Measurements from ENCODE around the gene KRT75.

Gene KRT75

DNA sequence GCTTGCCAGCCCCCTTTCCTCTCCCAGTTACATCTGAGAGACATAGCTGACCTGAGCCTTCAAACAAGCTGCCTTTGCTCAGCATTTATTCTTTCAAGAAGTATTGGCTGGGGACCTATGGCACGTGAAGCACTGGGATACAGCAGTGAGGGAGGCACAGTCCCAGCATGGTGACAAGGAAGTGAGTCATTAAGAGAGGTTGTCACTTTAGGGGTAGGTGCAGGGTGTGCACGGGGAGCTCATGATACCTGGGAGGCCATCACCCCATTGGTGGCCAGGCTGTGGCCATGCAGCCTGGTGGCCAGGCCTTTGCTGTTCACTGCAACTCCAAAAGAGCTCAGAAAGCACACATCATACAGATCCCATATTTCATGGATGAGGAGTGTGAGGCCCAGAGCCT lies 5.7 kb upstream of the KRT75 start:
- no peak for DNase-seq (ENCODE audit: low spot score)

DNA sequence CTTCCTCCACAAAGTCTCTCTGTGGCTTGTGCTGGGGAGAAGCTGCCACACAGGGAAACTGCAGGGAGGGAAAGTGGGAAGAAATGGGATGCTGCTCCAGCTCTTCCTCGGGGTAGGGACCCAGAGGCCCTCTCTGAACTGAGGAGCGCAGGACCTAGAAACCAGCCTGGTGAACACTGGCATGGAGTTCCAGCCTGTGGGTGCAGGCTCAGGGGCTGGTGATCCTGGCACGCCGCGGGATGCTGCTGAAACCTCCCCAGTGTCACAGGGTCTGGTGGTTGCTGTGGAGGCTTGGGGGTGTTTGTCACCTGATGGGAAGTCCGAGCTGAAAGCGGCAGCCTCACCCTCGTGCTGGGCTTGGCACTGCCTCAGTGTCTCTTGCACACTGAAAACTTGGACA lies 5.2 kb upstream of the KRT75 start:
- DNase-seq (ENCODE audit: low spot score) = no peak

DNA sequence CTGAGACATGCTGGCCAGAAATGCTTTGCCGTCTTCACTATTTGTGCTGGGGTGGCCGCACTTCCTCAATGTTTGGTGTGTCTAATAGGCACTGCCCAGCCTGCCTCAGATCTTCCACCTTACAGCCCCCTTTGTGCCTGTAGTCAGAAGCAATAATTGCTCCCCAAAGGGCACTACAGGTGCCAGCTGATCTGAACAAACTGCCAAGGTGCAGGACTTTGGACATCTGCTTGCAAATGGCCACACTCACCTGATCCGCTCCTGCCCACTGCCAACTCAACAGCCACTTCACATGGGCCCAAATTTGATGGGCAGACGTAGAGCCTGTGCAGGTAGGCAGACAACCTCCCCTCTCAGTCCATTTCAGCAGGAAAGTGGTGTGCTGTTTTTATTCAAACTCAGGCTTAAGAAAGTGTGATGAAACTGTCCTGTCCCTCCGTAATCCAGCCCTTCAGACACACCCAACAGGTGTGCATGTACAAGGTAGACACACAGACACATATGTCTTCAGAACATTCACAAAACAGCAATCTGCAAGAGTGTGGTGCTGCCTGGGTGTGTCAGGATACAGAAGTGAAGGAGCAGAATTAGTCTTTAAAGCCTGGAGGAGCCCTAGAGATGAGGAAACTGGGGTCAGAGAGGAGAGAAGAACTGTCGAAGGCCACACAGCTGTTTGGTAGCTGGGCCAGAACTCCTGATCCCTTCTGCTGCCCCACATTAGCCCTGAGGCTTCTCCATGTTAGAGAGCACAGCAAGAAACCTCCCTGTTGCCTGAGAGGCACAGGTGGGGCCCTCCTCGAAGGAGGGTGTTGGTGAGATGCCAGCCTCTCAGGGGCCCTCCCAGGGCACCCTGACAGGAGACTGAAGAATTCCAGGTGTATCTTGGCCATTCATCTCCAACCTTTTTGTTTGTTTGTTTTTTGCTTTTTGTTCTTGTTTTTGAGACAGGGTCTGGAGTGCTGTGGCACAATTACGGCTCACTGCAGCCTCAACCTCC lies 4.4 kb upstream of the KRT75 start:
- DNase-seq (ENCODE audit: low spot score) = no peak

DNA sequence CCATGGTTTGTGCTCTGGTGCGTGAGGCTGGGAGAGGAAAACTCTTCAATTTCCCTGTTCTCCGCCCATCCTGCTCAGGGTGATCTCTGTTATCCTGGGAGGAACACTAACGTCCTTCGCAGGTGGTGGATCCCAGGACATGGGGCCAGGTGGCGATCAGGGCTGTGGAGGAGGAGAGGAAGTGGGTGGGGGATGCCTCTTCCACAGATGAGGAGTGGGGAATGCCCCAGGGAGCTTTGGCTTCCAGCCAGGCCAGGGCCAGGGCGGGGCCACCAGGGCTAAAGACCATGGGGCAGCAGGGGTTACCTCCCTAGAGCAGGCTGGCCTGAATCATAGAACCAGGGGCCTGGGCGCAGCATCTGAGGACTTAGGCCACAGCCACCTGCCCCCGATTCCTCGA lies 3.3 kb upstream of the KRT75 start:
- DNase-seq (ENCODE audit: low spot score) = no peak

DNA sequence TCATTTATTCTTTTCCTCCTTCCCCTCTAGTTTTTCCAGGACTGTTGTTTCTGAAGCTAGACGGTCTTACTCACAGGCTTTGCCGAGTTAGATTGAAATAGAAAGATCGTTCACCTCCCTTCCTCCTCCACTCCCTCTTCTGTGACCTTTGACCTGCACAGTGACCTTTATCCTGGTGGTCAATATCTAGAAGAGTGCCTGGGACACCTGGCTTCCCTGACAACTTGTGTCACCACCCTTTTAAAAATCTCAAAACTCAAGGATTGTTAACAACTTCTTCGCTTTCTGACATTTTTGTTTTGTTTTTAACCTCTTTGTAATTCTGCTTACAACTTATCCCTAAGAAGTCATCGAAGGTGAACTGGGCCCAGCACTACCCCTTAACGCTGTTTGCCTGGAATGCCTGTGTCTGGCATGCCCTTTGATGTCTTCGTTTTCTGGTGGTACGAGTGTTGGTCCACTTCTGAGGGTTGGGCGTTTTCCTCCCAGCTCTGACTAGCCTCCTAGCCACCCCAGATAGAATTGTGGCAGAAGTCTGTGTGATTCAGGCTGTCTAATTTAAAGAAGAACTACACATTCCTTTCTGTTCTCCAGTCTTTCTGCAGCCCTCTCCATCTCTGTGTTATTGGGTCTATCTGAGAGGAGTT lies 2.8 kb upstream of the KRT75 start:
- no peak for DNase-seq (ENCODE audit: low spot score)

DNA sequence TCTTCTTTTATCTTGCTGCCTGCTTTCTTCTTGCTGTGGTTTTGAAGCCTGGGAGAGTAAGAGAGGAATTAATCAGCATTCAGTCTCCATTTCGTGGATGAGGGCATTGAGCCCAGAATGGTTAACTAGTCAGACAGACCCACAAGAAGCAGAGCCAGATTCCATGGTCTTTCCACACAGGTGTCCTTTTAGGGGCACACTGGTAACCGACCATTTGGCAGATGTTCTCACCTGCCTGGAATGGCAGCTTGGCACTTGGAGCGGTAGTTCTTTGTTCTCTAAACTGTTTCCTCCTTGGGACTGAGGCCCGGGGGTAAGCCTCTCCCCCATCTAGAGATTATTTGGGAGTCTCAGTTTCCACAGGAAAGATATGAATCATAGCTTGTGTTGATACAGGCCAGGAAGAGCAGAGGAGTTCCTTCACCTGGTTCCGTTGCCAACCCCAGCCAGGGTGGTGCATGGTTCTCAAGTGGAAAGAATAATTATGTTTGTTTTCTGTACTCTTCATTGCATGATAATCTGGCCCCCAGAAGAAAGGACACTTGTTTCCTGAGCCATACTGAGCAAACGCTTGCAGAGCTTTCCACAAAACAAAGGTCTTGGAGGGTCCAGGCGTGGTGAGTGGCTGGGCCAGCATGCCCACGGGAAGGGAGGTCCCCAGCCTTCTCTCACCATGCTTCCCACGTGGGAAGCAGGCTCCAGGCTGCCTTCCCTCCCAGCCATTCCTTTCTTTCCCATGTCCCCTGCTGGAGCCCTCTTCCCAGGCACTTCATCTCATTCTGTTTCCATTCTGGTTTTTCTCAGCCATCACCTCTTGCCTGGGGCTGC lies 2.0 kb upstream of the KRT75 start:
- DNase-seq (ENCODE audit: low spot score) = no peak

DNA sequence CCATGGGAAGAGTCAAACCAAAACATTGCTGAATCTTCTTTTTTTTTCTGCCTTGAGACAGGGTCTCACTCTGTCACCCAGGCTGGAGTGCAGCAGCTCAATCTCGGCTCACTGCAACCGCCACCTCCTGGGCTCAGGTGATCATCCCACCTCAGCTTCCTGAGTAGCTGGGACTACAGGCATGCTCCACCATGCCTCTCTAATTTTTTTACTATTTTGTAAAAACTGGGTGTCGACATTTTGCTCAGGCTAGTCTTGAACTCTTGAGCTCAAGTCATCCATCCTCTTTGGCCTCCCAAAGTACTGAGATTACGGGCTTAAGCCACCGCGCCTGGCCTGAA lies 1.5 kb upstream of the KRT75 start:
- DNase-seq (ENCODE audit: low spot score) = no peak

DNA sequence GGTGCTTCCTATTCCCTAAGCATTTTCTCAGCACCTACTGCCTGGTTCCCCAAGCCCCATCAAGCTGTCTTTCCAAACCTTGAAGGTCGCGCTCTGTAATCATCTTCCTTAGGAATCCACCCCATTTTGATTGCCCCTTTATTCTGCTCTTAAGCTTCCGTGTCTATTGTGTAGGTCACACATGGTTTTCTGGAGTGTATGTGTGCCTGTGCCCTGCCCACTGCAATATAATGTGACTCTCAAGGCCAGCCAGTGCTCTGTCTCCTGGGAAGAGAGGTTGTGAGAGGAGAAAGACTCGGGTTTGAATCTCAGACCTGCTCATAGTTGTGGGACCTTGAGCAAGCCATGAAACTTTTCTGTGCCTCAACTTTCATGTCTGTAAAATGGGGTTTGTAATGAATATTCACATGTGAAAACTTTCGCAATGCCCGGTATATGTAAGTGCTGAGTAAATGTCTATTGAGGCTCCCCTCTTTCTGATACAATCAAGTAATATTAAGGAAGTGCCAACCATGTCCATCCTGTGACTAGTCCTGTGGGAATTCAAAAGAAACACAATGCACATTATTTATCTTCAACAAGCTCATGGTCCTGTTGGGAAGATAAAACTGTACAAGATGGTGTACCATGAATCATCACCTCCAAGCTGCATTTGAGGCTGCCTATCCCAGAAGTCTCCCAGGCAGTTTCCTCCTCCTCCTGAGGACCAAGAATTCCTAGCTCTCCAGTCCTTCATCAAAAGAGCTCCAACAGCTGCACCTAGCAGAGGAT lies 774 bp upstream of the KRT75 start:
- no peak for DNase-seq (ENCODE audit: low spot score)

DNA sequence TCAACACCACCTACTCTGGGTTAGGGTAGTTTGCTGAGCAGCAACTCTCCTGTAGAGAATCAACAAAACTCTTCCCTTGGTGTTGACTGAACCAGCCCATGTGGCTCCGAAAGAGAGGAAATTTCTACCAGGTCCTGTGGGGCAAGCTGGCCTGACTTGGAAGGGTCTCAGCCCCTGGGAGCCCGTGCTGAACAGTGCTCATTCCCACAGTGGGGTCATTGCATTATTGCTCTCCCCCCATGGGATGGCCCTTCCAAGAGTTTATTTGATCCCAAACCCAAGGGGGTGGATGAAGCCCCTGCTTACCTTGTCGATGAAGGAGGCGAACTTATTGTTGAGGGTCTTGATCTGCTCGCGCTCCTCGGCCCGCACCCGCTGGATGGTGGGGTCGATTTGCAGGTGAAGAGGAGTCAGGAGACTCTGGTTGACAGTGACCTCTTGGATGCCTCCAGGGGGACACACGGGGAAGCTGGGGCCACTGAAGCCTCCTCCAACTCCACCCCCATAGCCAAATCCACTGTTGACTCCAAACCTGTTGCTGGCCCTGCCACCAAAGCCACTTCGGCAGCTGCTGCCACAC lies 580 bp downstream of the KRT75 start:
- DNase-seq (ENCODE audit: low spot score) = peak; percentile 63

DNA sequence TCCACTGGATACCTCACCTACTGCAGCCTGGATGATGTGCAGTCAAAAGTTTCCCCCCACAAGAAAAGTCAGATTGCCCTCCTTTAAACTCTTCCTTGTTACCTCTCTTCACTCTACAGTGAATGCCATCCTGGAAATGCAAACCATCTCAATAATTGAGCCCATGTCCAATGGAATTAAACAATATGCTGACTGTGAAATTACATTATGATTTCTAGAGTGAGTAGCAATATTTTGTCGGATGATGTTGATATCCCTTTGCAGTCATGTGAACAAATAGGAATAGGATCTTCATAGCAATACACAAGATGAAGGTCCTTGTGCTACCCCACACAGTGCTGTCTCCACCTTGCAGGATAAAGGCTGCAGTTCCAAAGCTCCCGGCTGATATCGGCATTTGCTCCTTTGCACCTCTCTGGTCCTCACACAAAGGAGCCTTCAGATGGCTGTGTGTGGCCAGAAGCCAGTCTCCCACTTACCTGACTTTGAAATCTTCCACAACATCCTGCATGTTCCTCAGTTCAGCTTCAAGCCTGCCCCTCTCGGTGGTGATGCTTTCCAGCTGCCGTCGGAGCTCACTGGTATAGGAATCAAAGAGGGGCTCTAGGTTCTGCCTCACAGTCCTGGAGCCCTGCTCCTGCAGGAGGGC lies 1.5 kb downstream of the KRT75 start:
- DNase-seq (ENCODE audit: low spot score) = peak; percentile 15

DNA sequence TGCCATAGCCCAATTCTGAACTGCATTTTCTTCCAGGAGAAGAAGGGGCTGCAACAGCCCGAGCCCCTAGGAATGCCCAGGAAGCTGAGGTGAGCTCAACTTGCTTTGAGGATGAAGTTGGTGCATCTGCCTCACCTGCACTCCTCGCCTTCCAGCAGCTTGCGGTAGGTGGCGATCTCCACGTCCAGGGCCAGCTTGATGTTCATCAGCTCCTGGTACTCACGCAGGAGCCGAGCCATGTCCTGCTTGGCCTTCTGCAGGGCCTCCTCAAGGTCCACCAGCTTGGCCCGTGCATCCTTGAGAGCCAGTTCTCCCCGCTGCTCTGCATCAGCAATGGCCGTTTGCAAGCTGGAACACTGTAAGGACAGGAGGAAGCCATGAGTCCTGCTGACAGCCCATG lies 6.0 kb downstream of the KRT75 start:
- DNase-seq (ENCODE audit: low spot score) = no peak

DNA sequence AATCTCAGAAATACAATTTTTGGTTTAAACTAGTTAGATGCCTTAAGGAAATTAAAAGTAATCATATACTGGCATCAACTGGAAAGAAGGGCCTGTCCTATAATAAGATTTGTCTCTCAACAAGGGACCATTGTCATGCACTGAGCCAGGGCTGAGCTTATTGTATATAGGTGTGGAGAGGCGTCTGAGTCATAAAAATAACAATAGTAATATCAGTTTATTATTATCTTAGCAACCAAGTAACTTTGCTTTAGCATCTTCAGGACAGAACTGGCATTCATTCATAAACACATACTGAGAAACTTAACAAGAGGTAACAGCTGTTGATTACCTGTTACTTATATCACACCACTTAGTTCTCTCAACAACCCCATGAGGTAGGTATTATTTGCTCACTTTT lies 7.1 kb downstream of the KRT75 start:
- DNase-seq (ENCODE audit: low spot score) = no peak

DNA sequence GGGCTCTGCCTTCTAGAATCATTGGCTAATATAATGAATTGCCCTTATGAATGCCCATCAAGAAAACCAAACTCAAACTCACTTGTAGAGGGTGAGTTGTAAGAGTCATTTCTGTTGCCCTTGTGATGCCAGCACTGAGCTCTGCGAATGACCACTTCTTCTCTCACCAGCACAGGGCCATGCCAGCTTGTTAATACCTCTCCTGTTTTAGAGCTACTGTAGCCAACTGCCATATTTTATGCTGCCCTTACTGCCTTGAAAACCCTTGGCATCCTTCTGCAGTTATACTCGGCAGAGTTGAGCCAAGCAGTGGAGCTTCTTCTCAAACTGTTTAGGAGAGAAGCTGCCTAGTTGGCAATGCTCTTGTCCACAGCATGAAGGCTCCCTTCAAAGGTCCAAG lies 8.1 kb downstream of the KRT75 start:
- DNase-seq (ENCODE audit: low spot score) = no peak

DNA sequence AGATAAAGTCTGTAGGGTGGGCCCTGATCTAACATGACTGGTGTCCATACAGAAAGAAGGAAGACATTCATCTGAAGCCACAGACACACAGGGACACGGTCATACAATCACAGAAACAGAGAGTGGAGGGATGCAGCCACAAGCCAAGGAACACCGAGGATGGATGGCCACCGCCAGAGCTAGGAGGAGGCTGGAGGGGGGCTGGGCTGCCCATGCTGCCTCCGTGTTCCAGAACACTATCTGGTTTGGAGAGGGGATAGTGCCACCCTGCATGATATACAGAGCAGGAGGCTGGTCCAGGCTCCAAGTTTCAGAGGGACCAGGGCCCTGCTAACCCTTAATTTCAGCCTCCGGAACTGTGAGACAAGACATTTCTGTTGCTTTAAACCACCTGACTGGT lies 8.7 kb downstream of the KRT75 start:
- DNase-seq (ENCODE audit: low spot score) = no peak

DNA sequence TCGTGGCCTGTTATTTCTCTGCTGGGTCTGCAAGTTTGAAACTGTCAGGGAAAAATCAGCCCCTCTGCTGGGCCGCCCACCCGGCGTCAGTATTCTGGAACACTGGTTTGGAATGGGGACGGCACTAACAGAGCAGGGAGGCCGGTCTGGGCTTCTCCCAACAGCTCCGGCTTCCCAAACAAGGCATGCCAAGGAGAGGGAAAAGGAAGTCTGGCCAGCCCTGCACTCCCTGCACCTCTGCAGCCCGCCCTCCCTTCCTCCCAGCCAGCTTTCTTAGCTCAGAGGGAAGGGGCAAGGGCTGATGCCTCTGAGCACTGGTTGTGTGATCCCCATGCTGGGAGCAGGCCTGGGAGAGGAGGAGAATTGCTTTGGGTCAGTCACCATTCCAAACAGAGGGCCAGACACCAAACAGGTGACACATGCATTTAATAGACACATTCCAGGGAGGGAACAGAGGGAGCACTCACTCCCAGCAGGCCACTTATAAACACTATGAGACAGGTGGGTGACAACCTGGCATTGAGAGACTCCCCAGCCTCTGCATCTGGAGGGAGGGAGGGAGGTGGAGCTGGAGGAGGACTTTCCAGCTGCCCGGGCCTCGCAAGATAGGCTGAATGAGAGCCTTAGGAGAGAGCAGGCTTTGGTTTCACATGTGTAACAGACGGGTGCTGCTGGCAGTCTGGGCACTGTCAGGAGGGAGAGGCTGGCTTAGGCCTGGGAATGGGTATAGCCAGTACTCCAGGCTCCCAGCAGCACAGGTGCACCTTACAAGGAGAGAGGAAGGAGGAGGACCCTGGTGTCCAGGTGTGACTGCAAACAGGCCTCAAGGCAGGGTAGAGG lies 10.3 kb downstream of the KRT75 start:
- no peak for DNase-seq (ENCODE audit: low spot score)

DNA sequence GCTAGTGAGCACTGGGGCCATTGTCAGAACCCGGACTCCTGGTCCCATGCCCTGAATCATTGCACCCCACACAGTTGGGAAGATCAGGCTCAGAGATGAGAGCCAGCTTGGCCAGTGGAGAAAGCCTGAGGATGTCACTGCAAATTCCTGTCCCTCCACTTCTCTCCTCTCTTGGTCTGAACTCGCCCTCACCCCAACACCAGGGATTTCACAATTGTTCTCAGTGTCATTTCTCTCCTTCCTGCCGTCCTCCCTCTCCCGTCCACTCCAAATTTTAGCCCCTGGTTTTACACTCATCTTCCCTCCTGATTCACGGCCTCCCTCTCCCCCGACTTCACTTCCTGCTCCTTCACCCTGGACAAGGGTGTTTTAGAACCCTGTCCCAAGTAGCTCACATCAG lies 11.1 kb downstream of the KRT75 start:
- no peak for DNase-seq (ENCODE audit: low spot score)

DNA sequence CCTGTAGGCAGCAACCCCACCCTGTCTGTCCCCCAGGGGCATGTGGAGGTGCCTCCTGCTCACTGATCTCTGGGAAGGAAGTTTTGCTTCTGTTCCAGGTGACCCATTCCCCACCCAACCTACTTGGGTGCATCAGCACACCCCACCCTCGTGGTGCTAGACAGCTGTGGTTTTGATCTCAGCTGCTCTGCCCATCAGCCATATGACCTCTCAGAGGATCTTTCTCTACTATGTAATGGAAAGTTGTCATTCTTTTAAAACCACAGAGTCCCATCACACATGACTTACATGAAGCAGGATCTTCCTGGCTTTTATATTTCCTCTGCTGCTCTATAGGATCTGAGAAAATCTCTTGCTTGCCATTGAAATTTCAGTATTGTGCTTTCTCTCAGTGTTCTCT lies 14.5 kb downstream of the KRT75 start:
- DNase-seq (ENCODE audit: low spot score) = no peak

DNA sequence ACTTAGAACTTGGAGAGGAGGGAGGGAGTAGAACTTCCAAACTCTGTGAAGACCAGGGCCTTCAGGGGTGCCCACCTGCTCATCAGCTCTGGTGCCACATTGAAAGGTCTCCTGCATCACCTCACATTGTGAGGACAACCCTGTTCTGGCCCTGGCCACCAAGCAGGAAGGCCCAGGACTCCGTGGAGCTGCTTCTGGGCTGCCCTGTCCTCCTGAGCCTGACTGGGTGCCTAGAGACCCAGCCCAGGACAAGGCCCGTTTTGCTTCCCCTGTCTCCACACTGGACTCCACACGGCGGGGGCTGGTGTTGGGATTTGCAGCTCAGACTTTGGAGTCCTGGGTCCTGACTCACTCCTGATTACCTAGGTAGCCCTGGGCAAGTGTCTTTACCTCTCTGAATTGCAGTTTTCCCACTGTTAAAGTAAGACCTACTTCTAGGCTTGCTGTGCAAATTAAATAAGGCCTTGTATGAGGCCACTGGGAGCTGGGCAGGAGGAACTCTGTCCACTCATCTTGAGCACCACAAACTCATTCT lies 15.5 kb downstream of the KRT75 start:
- DNase-seq (ENCODE audit: low spot score) = no peak

DNA sequence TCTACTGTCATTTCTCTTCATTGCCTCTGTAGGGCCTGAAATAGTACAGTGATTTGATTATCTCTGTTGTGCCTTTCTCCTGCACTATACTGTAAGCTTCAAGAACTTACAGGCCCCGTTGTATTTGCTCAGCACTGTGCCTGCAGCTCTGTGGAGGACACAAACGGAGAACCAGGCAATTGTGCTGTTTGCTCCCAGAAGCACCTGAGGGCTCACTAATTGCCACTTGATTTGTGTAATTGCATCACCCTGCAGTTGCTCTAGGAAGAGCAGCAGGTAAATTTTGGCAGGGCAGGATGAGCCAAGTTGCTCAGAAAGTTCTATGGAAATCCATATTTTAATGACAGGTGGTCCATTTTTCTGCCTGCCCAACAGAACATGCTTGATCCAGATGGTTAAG lies 16.4 kb downstream of the KRT75 start:
- no peak for DNase-seq (ENCODE audit: low spot score)

DNA sequence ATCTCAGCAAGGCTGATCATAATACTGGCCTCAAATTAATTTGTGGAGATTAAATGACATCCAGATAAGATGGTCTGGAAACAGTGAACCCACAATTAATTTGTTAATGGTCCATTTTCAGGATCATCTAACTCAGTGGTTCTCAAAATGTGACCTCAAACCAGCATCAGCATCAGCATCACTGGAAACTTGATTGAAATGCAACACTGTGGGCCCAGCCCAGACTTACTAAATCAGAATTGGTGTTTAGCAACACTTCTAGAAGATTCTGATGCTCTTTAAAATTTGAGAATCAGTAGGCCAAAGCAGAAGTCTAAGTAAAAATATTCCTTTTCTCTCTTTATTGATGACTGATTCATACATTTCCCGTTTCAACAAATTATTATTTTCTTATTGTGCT lies 17.4 kb downstream of the KRT75 start:
- no peak for DNase-seq (ENCODE audit: low spot score)
